ENCODE measurements around the gene LMTK2.

The LMTK2 gene

DNA sequence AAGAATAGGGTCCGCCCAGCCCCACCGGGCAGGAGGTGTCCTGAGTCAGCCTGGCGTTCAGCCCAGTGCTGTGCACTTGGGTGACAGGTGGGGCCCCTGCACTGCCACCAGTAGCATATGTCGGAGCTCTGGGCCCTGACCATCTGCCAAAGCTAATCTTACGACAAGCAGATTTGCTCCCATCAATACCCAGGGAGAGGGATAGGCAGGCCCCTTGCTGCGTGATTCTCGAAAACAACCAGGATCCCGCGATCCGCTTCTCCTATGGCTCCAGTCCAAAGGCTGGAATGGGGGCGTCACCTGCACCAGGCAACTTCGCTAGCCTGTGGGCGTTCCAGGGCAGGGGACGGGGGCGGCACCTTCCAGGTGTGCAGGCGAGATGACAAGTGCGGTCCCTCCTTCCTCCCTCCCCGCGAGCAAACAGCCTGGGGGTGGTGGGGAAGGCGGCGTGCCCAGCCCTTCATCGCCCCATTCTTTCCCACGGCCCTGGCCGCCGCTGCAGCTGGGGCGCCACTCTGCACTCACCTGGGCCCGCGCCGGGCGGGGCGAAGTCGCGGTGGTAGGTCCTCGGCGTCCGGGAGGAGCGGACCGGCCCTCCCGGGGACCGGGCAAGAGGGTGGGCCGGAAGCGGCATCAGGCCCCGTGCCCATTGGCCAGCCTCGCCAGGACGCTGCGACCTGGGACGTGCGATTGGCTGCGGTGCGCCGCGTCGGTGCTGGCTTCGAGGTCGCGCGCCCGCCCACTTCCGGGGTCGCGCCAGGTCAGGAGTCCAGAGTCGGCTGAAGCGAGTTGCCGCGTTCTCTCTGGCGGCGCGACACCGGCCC is 145.2 kb downstream of the LMTK2 start, which contains the start of gene TECPR1:
Gene TECPR1 (minus strand): TSS at position 632 of the 824 bp plus-strand sequence. CDS start 6,086 bp downstream, outside the sequence.
- DNase-seq (ENCODE audit: low read depth) = peak; percentile 89
- H3K4me3 ChIP-seq (ENCODE audit: low read depth, low read length) = peak within 1 kb of the TSS; percentile 96
- TF ChIP-seq, protein P1, sequence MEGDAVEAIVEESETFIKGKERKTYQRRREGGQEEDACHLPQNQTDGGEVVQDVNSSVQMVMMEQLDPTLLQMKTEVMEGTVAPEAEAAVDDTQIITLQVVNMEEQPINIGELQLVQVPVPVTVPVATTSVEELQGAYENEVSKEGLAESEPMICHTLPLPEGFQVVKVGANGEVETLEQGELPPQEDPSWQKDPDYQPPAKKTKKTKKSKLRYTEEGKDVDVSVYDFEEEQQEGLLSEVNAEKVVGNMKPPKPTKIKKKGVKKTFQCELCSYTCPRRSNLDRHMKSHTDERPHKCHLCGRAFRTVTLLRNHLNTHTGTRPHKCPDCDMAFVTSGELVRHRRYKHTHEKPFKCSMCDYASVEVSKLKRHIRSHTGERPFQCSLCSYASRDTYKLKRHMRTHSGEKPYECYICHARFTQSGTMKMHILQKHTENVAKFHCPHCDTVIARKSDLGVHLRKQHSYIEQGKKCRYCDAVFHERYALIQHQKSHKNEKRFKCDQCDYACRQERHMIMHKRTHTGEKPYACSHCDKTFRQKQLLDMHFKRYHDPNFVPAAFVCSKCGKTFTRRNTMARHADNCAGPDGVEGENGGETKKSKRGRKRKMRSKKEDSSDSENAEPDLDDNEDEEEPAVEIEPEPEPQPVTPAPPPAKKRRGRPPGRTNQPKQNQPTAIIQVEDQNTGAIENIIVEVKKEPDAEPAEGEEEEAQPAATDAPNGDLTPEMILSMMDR (conservative IDR thresholded peaks at IDR 0.05; ENCODE audit: low read depth, low read length) = no peak

DNA sequence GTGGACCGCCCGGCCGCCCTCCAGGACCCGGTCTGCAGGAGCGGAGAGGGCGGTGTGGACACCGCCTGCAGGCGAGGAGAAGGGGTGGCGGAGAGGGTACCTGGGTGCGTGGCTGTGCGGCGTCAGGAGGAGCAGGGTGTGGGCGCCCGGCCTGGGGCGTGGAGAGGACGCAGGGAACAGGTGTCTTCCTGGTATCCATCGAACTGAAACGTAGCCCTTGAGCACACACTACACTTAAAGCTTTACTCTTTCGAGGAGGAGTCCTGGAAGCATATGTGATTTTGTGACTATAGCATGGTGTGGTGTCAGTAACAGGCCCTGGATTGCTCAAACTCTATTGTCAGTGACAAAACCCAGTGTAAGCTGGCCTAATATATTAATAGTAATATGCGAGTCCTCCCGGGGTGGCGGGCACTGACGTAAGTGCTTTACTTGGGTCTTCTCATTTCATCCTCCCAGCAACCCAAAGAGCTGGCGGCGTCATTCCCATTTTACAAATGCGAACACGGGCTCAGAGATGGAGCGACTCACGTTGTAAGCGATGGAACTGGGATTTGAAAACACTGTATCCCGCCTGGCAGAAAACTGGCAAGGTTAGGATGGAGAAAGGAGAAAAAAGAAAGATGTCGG is 145.9 kb downstream of the LMTK2 start:
- peak overlapping the region; percentile 96 for H3K4me3 ChIP-seq (ENCODE audit: low read depth, low read length)
- TF ChIP-seq, protein P1 (conservative IDR thresholded peaks at IDR 0.05; ENCODE audit: low read depth, low read length) = no peak
- DNase-seq (ENCODE audit: low read depth) = peak; percentile 11

DNA sequence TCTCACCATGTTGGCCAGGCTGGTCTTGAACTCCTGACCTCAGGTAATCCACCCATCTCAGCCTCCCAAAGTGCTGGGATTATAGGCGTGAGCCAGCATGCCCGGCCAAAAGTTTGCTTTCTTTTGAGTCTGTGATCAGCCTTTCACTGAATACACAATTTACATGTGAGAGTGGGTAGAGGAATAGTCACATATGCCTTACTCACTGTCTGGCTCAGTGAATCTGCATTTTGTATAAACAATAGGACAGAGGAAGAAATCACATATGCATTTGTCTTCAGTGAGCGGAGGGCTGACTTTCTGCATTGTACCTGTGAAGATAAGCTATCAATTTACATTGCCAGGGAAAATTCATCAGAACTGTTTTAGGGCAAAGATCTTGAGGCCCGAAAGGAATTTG is 147.9 kb downstream of the LMTK2 start:
- H3K4me3 ChIP-seq (ENCODE audit: low read depth, low read length) = no peak overlapping the region
- TF ChIP-seq, protein P1 (conservative IDR thresholded peaks at IDR 0.05; ENCODE audit: low read depth, low read length) = no peak
- DNase-seq (ENCODE audit: low read depth) = no peak

DNA sequence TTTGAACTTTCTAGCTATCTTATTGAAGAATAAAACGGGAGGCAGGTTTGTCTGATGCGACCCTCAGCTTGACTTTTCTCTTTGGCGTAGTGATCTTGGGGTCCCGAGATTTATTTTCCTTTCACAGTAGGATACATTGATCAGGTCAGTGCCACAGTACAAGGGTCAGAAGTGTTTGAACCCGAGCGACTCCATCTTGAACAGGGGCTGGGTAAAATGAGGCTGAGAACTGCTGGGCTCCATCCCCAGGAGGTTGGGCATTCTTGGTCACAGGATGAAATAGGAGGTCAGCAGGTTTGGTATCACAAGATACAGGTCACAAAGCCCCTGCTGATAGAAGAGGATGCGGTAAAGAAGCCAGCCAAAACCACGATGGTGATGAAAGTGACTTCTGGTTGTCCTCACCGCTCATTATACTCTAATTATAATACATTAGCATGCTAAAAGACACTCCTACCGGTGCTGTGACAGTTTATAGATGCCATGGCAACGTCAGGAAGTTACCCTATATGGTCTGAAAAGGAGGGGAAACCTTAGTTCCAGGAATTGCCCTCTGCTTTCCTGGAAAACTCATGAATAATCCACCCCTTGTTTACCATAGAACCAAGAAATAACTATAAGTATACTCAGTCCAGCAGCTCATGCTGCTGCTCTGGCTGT is 148.4 kb downstream of the LMTK2 start:
- TF ChIP-seq, protein P1 (conservative IDR thresholded peaks at IDR 0.05; ENCODE audit: low read depth, low read length) = no peak
- no peak overlapping the region for H3K4me3 ChIP-seq (ENCODE audit: low read depth, low read length)
- peak; percentile 17 for DNase-seq (ENCODE audit: low read depth)

DNA sequence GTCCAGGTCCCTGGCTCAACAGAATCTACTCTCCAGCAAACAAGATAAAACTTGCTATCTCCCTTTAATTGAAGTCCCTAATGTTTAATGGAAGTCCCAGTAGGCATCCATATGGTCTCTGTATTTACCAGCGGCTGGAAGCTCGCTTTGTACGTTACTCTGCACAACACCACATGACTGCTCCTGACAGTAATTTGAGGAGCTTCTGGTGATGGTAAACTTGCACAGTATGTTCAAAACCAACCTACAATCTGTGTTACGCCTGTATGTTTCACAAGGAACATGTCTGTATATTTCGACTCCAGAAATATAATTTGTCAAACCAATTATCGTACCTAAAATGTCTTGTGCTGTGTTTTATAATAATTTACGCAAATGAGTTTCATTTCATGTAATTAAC is 149.8 kb downstream of the LMTK2 start:
- TF ChIP-seq, protein P1 (conservative IDR thresholded peaks at IDR 0.05; ENCODE audit: low read depth, low read length) = no peak
- no peak overlapping the region for H3K4me3 ChIP-seq (ENCODE audit: low read depth, low read length)
- DNase-seq (ENCODE audit: low read depth) = no peak

DNA sequence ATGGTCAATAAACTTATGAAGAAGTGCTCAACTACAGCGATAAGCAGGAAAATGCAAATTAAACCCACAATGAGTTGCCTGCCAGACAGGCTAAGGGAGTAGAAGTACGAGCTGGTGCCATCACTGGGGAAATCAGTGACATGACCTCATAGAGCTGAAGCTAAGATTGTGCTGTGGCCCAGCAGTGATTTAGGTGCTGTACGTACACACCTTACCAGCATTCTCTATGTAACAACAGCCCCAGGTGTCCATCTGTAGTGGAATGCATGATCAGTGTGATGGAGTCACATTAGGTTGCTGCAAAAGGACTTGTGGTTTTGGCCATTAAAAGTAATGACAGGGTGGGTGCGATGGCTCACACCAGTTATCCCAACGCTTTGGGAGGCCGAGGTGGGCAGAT is 151.0 kb downstream of the LMTK2 start:
- DNase-seq (ENCODE audit: low read depth) = no peak
- no peak overlapping the region for H3K4me3 ChIP-seq (ENCODE audit: low read depth, low read length)
- TF ChIP-seq, protein P1 (conservative IDR thresholded peaks at IDR 0.05; ENCODE audit: low read depth, low read length) = no peak
